Endothelial cell of umbilical vein (primary cell): ENCODE results near the gene MAX. TPM values are rescaled to one million over a fixed set of nuclear protein-coding genes. Genes with fewer than 3 reads are reported as not detected.

Experiments used
- BruUV-seq: library from RNA; stranded (reverse); fragments of 400-500 nt; replicated peaks from 2 replicates; lab custom pipeline; 2021; lab: Mats Ljungman, UMichigan
- CTCF ChIA-PET: fragments of 300-600, 350-600 bp; sonication (Branson Sonifier 250); formaldehyde crosslinking; loops from one replicate; lab custom pipeline; 2021; ENCODE audit warnings: antibody characterized with exemption, inconsistent platforms; lab: Charles Lee
- POLR2A ChIA-PET: fragments of 300-600, 350-600 bp; sonication (Branson Sonifier 250); formaldehyde crosslinking; loops from one replicate; lab custom pipeline; 2021; ENCODE audit warnings: antibody characterized with exemption, inconsistent platforms; lab: Charles Lee
- DNase-seq: peaks from one replicate; pipeline ENCODE4 v3.0.0-alpha.2; 2011; ENCODE audit warnings: low read depth, low spot score
- FAIRE-seq: peaks from 2 replicates; lab custom pipeline; 2011; peaks lifted over from hg19 to GRCh38; lab: Jason Lieb, UNC
- H2AFZ ChIP-seq: 2 replicates; pipeline ENCODE4 v1.6.0; 2012; ENCODE audit warnings: low read depth, low read length, control low read depth, inconsistent platforms
- H3K27ac ChIP-seq: 2 replicates; pipeline ENCODE4 v1.5.1; 2011; ENCODE audit warnings: low read depth, mild to moderate bottlenecking, control low read depth, low read length, moderate library complexity; ENCODE audit not compliant: insufficient read depth
- H3K27me3 ChIP-seq, 2 experiments: 2 replicates each; pipeline versions ENCODE4 v1.6.0 to v1.6.1; 2011; ENCODE audit warnings: low read length in 2 of 2, mixed read lengths in 1 of 2; ENCODE audit not compliant: control insufficient read depth in 2 of 2, insufficient read depth in 2 of 2
- H3K36me3 ChIP-seq, 2 experiments: 2 replicates in 1 of 2; 3 replicates in 1 of 2; pipeline ENCODE4 v1.5.1; 2011; ENCODE audit warnings: low read length in 2 of 2, mild to moderate bottlenecking in 1 of 2, moderate library complexity in 1 of 2; ENCODE audit not compliant: control insufficient read depth in 2 of 2, insufficient read depth in 2 of 2; ENCODE audit errors: extremely low read depth in 1 of 2
- H3K4me1 ChIP-seq: 3 replicates; pipeline ENCODE4 v1.5.1; 2011; ENCODE audit warnings: mild to moderate bottlenecking, low read length; ENCODE audit not compliant: control insufficient read depth, insufficient read depth; ENCODE audit errors: extremely low read depth
- H3K4me2 ChIP-seq: 2 replicates; pipeline ENCODE4 v1.6.1; 2011; ENCODE audit warnings: low read length, control low read depth, mixed read lengths; ENCODE audit not compliant: insufficient read depth
- H3K4me3 ChIP-seq, 3 experiments: fragments of 200-600 bp in 1 of 3; sonication (generic), shearing (Covaris generic) in 1 of 3; replicated peaks in 1 of 3; 2 replicates each; pipeline ENCODE4 v1.5.1; 2011 to 2016; ENCODE audit warnings: control low read depth in 3 of 3, low read length in 3 of 3, mild to moderate bottlenecking in 2 of 3, inconsistent platforms in 1 of 3, low read depth in 1 of 3, moderate library complexity in 1 of 3; ENCODE audit not compliant: insufficient read depth in 1 of 3
- H3K79me2 ChIP-seq: 2 replicates; pipeline ENCODE4 v1.6.0; 2012; ENCODE audit warnings: low read length, inconsistent platforms; ENCODE audit not compliant: control insufficient read depth, insufficient read depth
- H3K9ac ChIP-seq: replicated peaks from 2 replicates; pipeline ENCODE3; 2011; ENCODE audit warnings: low read length, control low read depth; ENCODE audit not compliant: insufficient read depth; ENCODE audit errors: extremely low read depth
- H3K9me1 ChIP-seq: replicated peaks from 3 replicates; pipeline ENCODE4 v1.6.0; 2011; ENCODE audit warnings: mild to moderate bottlenecking, low read length; ENCODE audit not compliant: control insufficient read depth, insufficient read depth; ENCODE audit errors: extremely low read depth
- H3K9me3 ChIP-seq: replicated peaks from 2 replicates; pipeline ENCODE4 v1.5.1; 2012; ENCODE audit warnings: low read length, inconsistent platforms; ENCODE audit not compliant: control insufficient read depth, insufficient read depth
- H4K20me1 ChIP-seq: replicated peaks from 2 replicates; pipeline ENCODE3; 2011; ENCODE audit warnings: mild to moderate bottlenecking, low read length; ENCODE audit not compliant: control insufficient read depth, insufficient read depth; ENCODE audit errors: extremely low read depth
- EZH2 ChIP-seq: IDR thresholded peaks from 2 replicates; pipeline ENCODE4 v1.6.1; 2012; ENCODE audit warnings: borderline replicate concordance, low read depth, mild to moderate bottlenecking, moderate library complexity, low read length, inconsistent platforms; ENCODE audit not compliant: severe bottlenecking
- FOS ChIP-seq: IDR thresholded peaks from 2 replicates; pipeline ENCODE4 v1.6.1; 2011; ENCODE audit warnings: mild to moderate bottlenecking, low read length, moderate library complexity, borderline replicate concordance; ENCODE audit not compliant: insufficient read depth
- GATA2 ChIP-seq: IDR thresholded peaks from 2 replicates; pipeline ENCODE4 v1.7.0; 2011; ENCODE audit warnings: low read depth, mild to moderate bottlenecking, moderate library complexity, mixed read lengths, low read length; ENCODE audit not compliant: insufficient read length, insufficient read depth
- JUN ChIP-seq: IDR thresholded peaks from 2 replicates; pipeline ENCODE4 v1.6.1; 2011; ENCODE audit warnings: borderline replicate concordance, low read depth; ENCODE audit not compliant: insufficient read length, insufficient read depth
- MYC ChIP-seq: IDR thresholded peaks from one replicate; pipeline ENCODE4 v1.6.1; 2011; ENCODE audit warnings: mild to moderate bottlenecking, low read depth, low read length
- POLR2A ChIP-seq: IDR thresholded peaks from 2 replicates; pipeline ENCODE4 v1.6.1; 2012; ENCODE audit warnings: low read depth, mild to moderate bottlenecking, control low read depth, low read length
- POLR2AphosphoS5 ChIP-seq: IDR thresholded peaks from 2 replicates; pipeline ENCODE4 v1.6.1; 2012; ENCODE audit warnings: low read depth, mild to moderate bottlenecking, control low read depth, low read length, moderate library complexity; ENCODE audit not compliant: insufficient read depth
- dilution Hi-C: fragments of 300-500 bp; cut with MboI; formaldehyde crosslinking; loops from one replicate; pipeline ENCODE4 v1.15.0; 2019; ENCODE audit warnings: low sequenced_read_pairs; ENCODE audit not compliant: extremely low pct_ligation_motif_present
- intact Hi-C: fragments of 100-400 bp; cut with micrococcal nuclease; formaldehyde crosslinking; loops from one replicate; pipeline ENCODE4 v1.10.0; 2022
- polyA plus RNA-seq, 4 experiments: library from polyadenylated mRNA; depleted of rRNA in 3 of 4; stranded (reverse) in 3 of 4; unstranded in 1 of 4; fragments of >200 nt; gene quantifications; 2 replicates each; pipeline versions ENCODE4 v1.2.1 to v1.2.3, GENCODE V29; 2011 to 2012; ENCODE audit warnings: missing spikeins in 1 of 4
- total RNA-seq: library from RNA; stranded (reverse); gene quantifications from 2 replicates; pipeline ENCODE4 v1.2.3, GENCODE V29; 2021
- TF ChIP-seq, protein P1 (sequence below): IDR thresholded peaks from 2 replicates; pipeline ENCODE4 v1.6.1; 2011; ENCODE audit not compliant: insufficient read depth, insufficient read length

MAX gene
- total and polyA plus RNA-seq, 2 donors (not counting 3 experiments of a cell fraction or from before 2014, with no cell fraction given), result 70.1 to 79.5 TPM

DNA sequence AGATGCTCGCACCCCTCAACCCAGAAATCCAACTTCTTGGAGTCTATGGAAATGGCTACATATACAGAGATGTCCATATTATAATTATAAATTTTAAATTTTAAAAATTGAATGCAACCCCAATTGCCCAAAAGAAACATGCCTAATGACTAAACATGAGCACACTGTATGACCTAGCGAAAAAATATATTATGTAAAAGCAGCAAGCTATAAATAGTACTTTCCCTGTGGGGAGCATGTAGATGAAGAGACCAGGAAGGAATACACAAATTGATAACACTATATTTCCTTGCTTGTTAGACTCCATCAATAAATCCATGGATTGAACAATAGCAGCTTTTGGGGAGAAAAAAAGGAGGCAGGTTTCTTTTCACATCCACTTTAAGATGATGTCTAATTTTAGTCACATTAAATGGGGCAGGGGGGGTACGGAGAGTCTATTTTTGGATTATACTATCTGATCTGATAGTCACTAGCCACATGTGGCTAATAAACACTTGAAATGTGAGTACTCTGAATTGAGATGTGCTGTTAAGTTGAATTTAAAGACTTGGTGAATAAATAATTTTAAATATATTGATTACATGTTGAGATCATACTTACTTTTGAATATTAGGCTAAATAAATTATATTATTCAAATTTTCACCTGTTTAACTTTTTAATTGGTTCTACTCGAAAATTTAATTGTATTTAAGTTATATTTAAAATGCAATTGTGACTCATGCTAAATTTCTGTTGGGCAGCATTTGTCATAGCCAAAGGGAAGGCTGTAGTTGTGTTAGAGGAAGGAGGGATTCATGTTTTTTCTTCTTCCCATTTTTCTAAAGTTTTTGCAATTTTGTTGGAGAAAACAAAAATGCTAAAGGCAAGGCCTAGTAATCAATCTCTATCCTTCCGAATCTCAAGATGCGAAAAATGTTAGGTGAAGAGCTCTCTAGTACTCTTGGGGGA lies 17.5 kb downstream of the MAX start:
- Histone ChIP-seq H3K36me3 (peaks cover 20 to 35% of the 10 kb centered on the region in 2 experiments), H3K4me3 (no peak overlapping the region), H3K27me3 (no peaks in the 10 kb centered on the region), H3K4me1 (peaks cover 3% of the 10 kb centered on the region), H3K9me1 (peaks cover 2% of the 10 kb centered on the region), H3K9me3 (no peaks in the 10 kb centered on the region), H3K4me2 (no peak overlapping the region), H4K20me1 (no peaks in the 10 kb centered on the region), H3K9ac (no peak overlapping the region), H3K27ac (no peak overlapping the region), H3K79me2 (peaks cover 19% of the 10 kb centered on the region), H2AFZ (no peak overlapping the region)
- TF ChIP-seq POLR2A (no peak), EZH2 (no peak), JUN (no peak), FOS (no peak), GATA2 (no peak), MYC (no peak), POLR2AphosphoS5 (no peak)
- TF ChIP-seq, protein P1, sequence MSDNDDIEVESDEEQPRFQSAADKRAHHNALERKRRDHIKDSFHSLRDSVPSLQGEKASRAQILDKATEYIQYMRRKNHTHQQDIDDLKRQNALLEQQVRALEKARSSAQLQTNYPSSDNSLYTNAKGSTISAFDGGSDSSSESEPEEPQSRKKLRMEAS, result no peak
- no TSS peak for BruUV-seq
- intact Hi-C loops (no loop called here), dilution Hi-C loops (no loop called here)
- FAIRE-seq (no peak), DNase-seq (no peak)
- ChIA-PET POLR2A (no interaction called here), CTCF (interaction anchor here (1.1 kb wide), 1 partner anchor 65 kb away, joined by 4 read pairs; no protein-coding TSS in a partner anchor)
